HepG2 (cell line): Measurements from ENCODE around the gene CGB3. TPM values are rescaled to one million over a fixed set of nuclear protein-coding genes. Genes with fewer than 3 reads are reported as not detected.

Experiments
- ATAC-seq: fragments of 200-7000 bp; cut with Tn5 transposase; 3 replicates; pipeline ENCODE4 v1.9.1; 2020; ENCODE audit warnings: mild to moderate bottlenecking, moderate library complexity
- BruUV-seq: library from RNA; stranded (reverse); fragments of 400-500 nt; replicated peaks from 2 replicates; lab custom pipeline; 2021; lab: Mats Ljungman, UMichigan
- CTCF ChIA-PET: fragments of 300-600 bp; formaldehyde crosslinking; extraction: SDS; loops from one replicate; lab custom pipeline; 2021; ENCODE audit warnings: low total read pairs, inconsistent platforms, low intra/inter-chr PET ratio; lab: Yijun Ruan, JAX
- POLR2A ChIA-PET: fragments of 350-600 bp; sonication (Branson Sonifier 250); formaldehyde crosslinking; loops from one replicate; lab custom pipeline; 2020; ENCODE audit warnings: antibody characterized with exemption, inconsistent platforms; lab: Yijun Ruan, JAX
- DNase-seq: peaks from one replicate; pipeline ENCODE4 v3.0.0-alpha.2; 2015; ENCODE audit warnings: low spot score
- FAIRE-seq: peaks from 3 replicates; lab custom pipeline; 2011; peaks lifted over from hg19 to GRCh38; lab: Jason Lieb, UNC
- H2AFZ ChIP-seq: one replicate; pipeline ENCODE4 v1.6.1; 2011; ENCODE audit warnings: low read length, inconsistent platforms
- H3K27ac ChIP-seq: fragments of 300-600 bp; 3 replicates; pipeline ENCODE4 v1.8.0; 2011; ENCODE audit warnings: mixed run types, mild to moderate bottlenecking, mixed read lengths, low read length, inconsistent platforms; ENCODE audit not compliant: insufficient read depth; ENCODE audit errors: extremely low read length
- H3K27me3 ChIP-seq, 2 experiments: fragments of 200-600 bp in 1 of 2; 2 replicates in 1 of 2; 3 replicates in 1 of 2; pipeline versions ENCODE4 v1.6.0 to v1.8.0; 2011; ENCODE audit warnings: low read length in 2 of 2, mild to moderate bottlenecking in 2 of 2, moderate library complexity in 2 of 2, inconsistent platforms in 1 of 2; ENCODE audit not compliant: insufficient read depth in 2 of 2, control insufficient read depth in 1 of 2
- H3K36me3 ChIP-seq, 2 experiments: fragments of 200-600 bp in 1 of 2; replicated peaks in 1 of 2; 2 replicates in 1 of 2; 3 replicates in 1 of 2; pipeline versions ENCODE4 v1.5.1 to v1.8.0; 2011; ENCODE audit warnings: low read length in 2 of 2, inconsistent platforms in 1 of 2; ENCODE audit not compliant: insufficient read depth in 2 of 2, control insufficient read depth in 1 of 2
- H3K4me1 ChIP-seq: 2 replicates; pipeline ENCODE4 v1.5.1; 2012; ENCODE audit warnings: low read length, inconsistent platforms; ENCODE audit not compliant: insufficient read depth
- H3K4me2 ChIP-seq: 2 replicates; pipeline ENCODE4 v1.6.0; 2011; ENCODE audit warnings: low read depth, low read length, inconsistent platforms
- H3K4me3 ChIP-seq, 3 experiments: fragments of 200-600 bp in 1 of 3; sonication (generic), shearing (Covaris generic) in 1 of 3; replicated peaks in 1 of 3; 2 replicates each; pipeline ENCODE4 v1.5.1; 2011 to 2016; ENCODE audit warnings: low read length in 3 of 3, inconsistent platforms in 2 of 3, low read depth in 2 of 3, mild to moderate bottlenecking in 2 of 3, control low read depth in 1 of 3, mixed read lengths in 1 of 3; ENCODE audit not compliant: insufficient read depth in 1 of 3
- H3K79me2 ChIP-seq: one replicate; pipeline ENCODE4 v1.6.1; 2011; ENCODE audit warnings: low read length, inconsistent platforms; ENCODE audit not compliant: insufficient read depth
- H3K9ac ChIP-seq: 2 replicates; pipeline ENCODE4 v1.6.0; 2011; ENCODE audit warnings: mild to moderate bottlenecking, low read depth, low read length, inconsistent platforms; ENCODE audit not compliant: insufficient read depth
- H3K9me3 ChIP-seq: 2 replicates; pipeline ENCODE4 v1.5.1; 2012; ENCODE audit warnings: mild to moderate bottlenecking, low read length
- H4K20me1 ChIP-seq: 2 replicates; pipeline ENCODE4 v1.6.0; 2011; ENCODE audit warnings: inconsistent platforms, mild to moderate bottlenecking, low read length, moderate library complexity; ENCODE audit not compliant: insufficient read depth
- CBX2 ChIP-seq, 2 experiments: fragments of 200-600 bp in 1 of 2; sonication (generic); formaldehyde crosslinking in 1 of 2; IDR thresholded peaks; 2 replicates each; pipeline versions ENCODE4 v1.7.0 to v1.8.1; 2018 to 2022; ENCODE audit warnings: low read depth in 2 of 2, low read length in 1 of 2, mild to moderate bottlenecking in 1 of 2, missing genetic modification reagents in 1 of 2
- CENPX ChIP-seq: sonication (generic); formaldehyde crosslinking; IDR thresholded peaks from 2 replicates; pipeline ENCODE4 v1.9.0; 2021; ENCODE audit warnings: mild to moderate bottlenecking, missing genetic modification reagents, moderate library complexity
- DDIT3 ChIP-seq: sonication (generic); formaldehyde crosslinking; IDR thresholded peaks from 2 replicates; pipeline ENCODE4 v1.4.0; 2020; ENCODE audit warnings: mild to moderate bottlenecking, missing genetic modification reagents
- GFI1 ChIP-seq: sonication (generic); formaldehyde crosslinking; IDR thresholded peaks from 2 replicates; pipeline ENCODE4 v1.5.0; 2020; ENCODE audit warnings: missing genetic modification reagents, mild to moderate bottlenecking, borderline replicate concordance
- JDP2 ChIP-seq: sonication (generic); formaldehyde crosslinking; IDR thresholded peaks from 2 replicates; pipeline ENCODE4 v1.8.1; 2022; ENCODE audit warnings: missing genetic modification reagents, borderline replicate concordance
- NFATC3 ChIP-seq: sonication (generic); formaldehyde crosslinking; IDR thresholded peaks from 2 replicates; pipeline ENCODE4 v1.5.1; 2020; ENCODE audit warnings: mild to moderate bottlenecking, missing genetic modification reagents
- PAWR ChIP-seq: sonication (generic); formaldehyde crosslinking; IDR thresholded peaks from 2 replicates; pipeline ENCODE4 v1.4.0; 2020; ENCODE audit warnings: missing genetic modification reagents, mild to moderate bottlenecking, borderline replicate concordance
- PTBP1 ChIP-seq: fragments of 200-400 bp; formaldehyde crosslinking; IDR thresholded peaks from 2 replicates; pipeline ENCODE4 v1.6.1; 2018; ENCODE audit warnings: low read length, low read depth; ENCODE audit not compliant: poor library complexity, severe bottlenecking
- RBM39 ChIP-seq: fragments of 200-400 bp; formaldehyde crosslinking; IDR thresholded peaks from one replicate; pipeline ENCODE4 v1.6.1; 2018; ENCODE audit warnings: antibody characterized with exemption, mild to moderate bottlenecking, low read depth, low read length; ENCODE audit not compliant: poor library complexity, severe bottlenecking
- SALL2 ChIP-seq: sonication (generic); formaldehyde crosslinking; IDR thresholded peaks from 2 replicates; pipeline ENCODE4 v1.8.1; 2023; ENCODE audit warnings: mild to moderate bottlenecking, missing genetic modification reagents, inconsistent platforms
- SMYD3 ChIP-seq: sonication (generic); formaldehyde crosslinking; IDR thresholded peaks from 2 replicates; pipeline ENCODE4 v1.8.1; 2023; ENCODE audit warnings: mild to moderate bottlenecking, missing genetic modification reagents
- THYN1 ChIP-seq: sonication (generic); formaldehyde crosslinking; IDR thresholded peaks from 2 replicates; pipeline ENCODE4 v1.8.1; 2023; ENCODE audit warnings: low read depth, mild to moderate bottlenecking, moderate library complexity, missing genetic modification reagents, borderline replicate concordance
- TMF1 ChIP-seq: sonication (generic); formaldehyde crosslinking; IDR thresholded peaks from 2 replicates; pipeline ENCODE4 v1.8.1; 2022; ENCODE audit warnings: low read depth, missing genetic modification reagents
- ZSCAN31 ChIP-seq: sonication (generic); formaldehyde crosslinking; IDR thresholded peaks from 2 replicates; pipeline ENCODE4 v1.5.0; 2020; ENCODE audit warnings: low read depth, mild to moderate bottlenecking, missing genetic modification reagents
- WGBS: methylation state at CpG from one replicate; pipeline ENCODE4 v1.1.6; 2017; ENCODE audit warnings: low lambda C conversion rate; 5-methylcytosine and 5-hydroxymethylcytosine counted together
- in situ Hi-C: cut with HindIII; loops from 2 replicates; pipeline ENCODE4 v1.10.0; 2017; ENCODE audit warnings: low pct_unique_long_range_greater_than_20kb; ENCODE audit not compliant: extremely low pct_ligation_motif_present
- intact Hi-C: fragments of 100-400 bp; cut with micrococcal nuclease; formaldehyde crosslinking; loops from one replicate; pipeline ENCODE4 v1.10.0; 2022; ENCODE audit not compliant: unreplicated experiment
- polyA plus RNA-seq, 8 experiments: library from polyadenylated mRNA; depleted of rRNA in 3 of 8; stranded (reverse) in 7 of 8; unstranded in 1 of 8; fragments of >200 nt; fragmentation: Illumina TruSeq in 4 of 8; extraction: Trizol in 4 of 8; gene quantifications; 2 replicates each; pipeline versions ENCODE4 v1.2.1 to v1.2.3, GENCODE V29; 2011 to 2016; ENCODE audit warnings: low read depth in 4 of 8, missing spikeins in 1 of 8, mixed read lengths in 1 of 8; ENCODE audit not compliant: insufficient read depth in 1 of 8
- total RNA-seq, 5 experiments: library from RNA; depleted of rRNA; stranded (reverse); fragments of >200 nt; fragmentation: Illumina TruSeq; extraction: Trizol; gene quantifications; 2 replicates each; pipeline ENCODE4 v1.2.3, GENCODE V29; 2016; ENCODE audit warnings: low read depth in 1 of 5

The CGB3 gene
- total and polyA plus RNA-seq, 2 of the 13 experiments (the other 11 are each of a cell fraction or from before 2014, with no cell fraction given), result not detected

- TF ChIP-seq JDP2 (CRISPR knock-in tag) (no peak), THYN1 (CRISPR knock-in tag) (no peak)
Measured at GRCh38 chr19:49061445-49061844, 37.3 kb upstream of the CGB3 start (continued).

GRCh38 chr19:49061000-49061399 lies 36.9 kb upstream of the CGB3 start:
- no peak for DNase-seq
- no peak overlapping the region for H3K4me3 ChIP-seq
- H3K4me2 ChIP-seq, result no peak overlapping the region
- H3K9me3 ChIP-seq, result no peaks in the 10 kb centered on the region
- no peak overlapping the region for H3K9ac ChIP-seq
- ChIA-PET POLR2A (no interaction called here), CTCF (no interaction called here)
- H3K27me3 ChIP-seq, result peaks cover 7 to 64% of the 10 kb centered on the region in 2 experiments; a peak in 4 of 5 replicates
- no peaks in the 10 kb centered on the region for H3K36me3 ChIP-seq
- no peak for ATAC-seq
- WGBS, result 43% methylated on average over 2 of the region's 2 CpGs
- no peak for TF ChIP-seq CBX2 (IDR thresholded peaks at IDR 0.05; ENCODE audit: low read depth, low read length)
- TF ChIP-seq CBX2 (CRISPR knock-in tag; IDR thresholded peaks at IDR 0.05; ENCODE audit: low read depth), result no peak
- no peak for TF ChIP-seq ZSCAN31 (CRISPR knock-in tag)
- no peak for TF ChIP-seq SALL2
- TF ChIP-seq GFI1 (CRISPR knock-in tag), result no peak
- no peak for TF ChIP-seq RBM39
- no peak for TF ChIP-seq PAWR
- no peak for TF ChIP-seq DDIT3 (CRISPR knock-in tag)
- TF ChIP-seq PTBP1, result no peak
- no peak for TF ChIP-seq CENPX (CRISPR knock-in tag)
- TF ChIP-seq TMF1, result no peak
- no peak for TF ChIP-seq NFATC3 (CRISPR knock-in tag)
- TF ChIP-seq SMYD3, result no peak
- H3K79me2 ChIP-seq, result no peaks in the 10 kb centered on the region
- intact Hi-C loops (no loop called here), in situ Hi-C loops (no loop called here)
- H3K4me1 ChIP-seq, result peaks cover 21% of the 10 kb centered on the region
- no peak overlapping the region for H2AFZ ChIP-seq
- no peak for FAIRE-seq
- no TSS peak for BruUV-seq
- no peak overlapping the region for H3K27ac ChIP-seq
- H4K20me1 ChIP-seq, result no peaks in the 10 kb centered on the region
